ENCODE measurements around the gene PDPR.
"Not testable (repeated sequence)": the region's sequence is repeated elsewhere in the genome, so short reads cannot be mapped to it uniquely, and the experiment has no call there.

Gene PDPR

GRCh38 chr16:70128844-70129243 is 14.7 kb downstream of the PDPR start:
- DNase-seq, result not testable (repeated sequence)

- not testable (repeated sequence) for DNase-seq
Measured at GRCh38 chr16:70135796-70136195, 21.7 kb downstream of the PDPR start.

- not testable (repeated sequence) for DNase-seq
Measured at GRCh38 chr16:70136595-70136994, 22.5 kb downstream of the PDPR start.

GRCh38 chr16:70142739-70143138 is 28.6 kb downstream of the PDPR start:
- DNase-seq, result not testable (repeated sequence)

- DNase-seq, result not testable (repeated sequence)
Measured at GRCh38 chr16:70143231-70143895, 29.2 kb downstream of the PDPR start.

- DNase-seq, result not testable (repeated sequence)
Measured at GRCh38 chr16:70147853-70148252, 33.7 kb downstream of the PDPR start.

GRCh38 chr16:70148453-70148852 is 34.3 kb downstream of the PDPR start:
- not testable (repeated sequence) for DNase-seq

- not testable (repeated sequence) for DNase-seq
Measured at GRCh38 chr16:70149296-70149695, 35.2 kb downstream of the PDPR start.

- peak in 1 of 3 experiments; percentile 92 for DNase-seq
Measured at GRCh38 chr16:70151391-70151790, 37.3 kb downstream of the PDPR start.

GRCh38 chr16:70151941-70152509 is 37.9 kb downstream of the PDPR start:
- no peak for DNase-seq

GRCh38 chr16:70152578-70153302 is 38.6 kb downstream of the PDPR start:
- no peak for DNase-seq

- not testable (repeated sequence) for DNase-seq
Measured at GRCh38 chr16:70154736-70155135, 40.6 kb downstream of the PDPR start.

GRCh38 chr16:70156207-70156978 is 42.3 kb downstream of the PDPR start:
- no peak for DNase-seq

- DNase-seq, result no peak
Measured at GRCh38 chr16:70157105-70157476, 43.0 kb downstream of the PDPR start.

- no peak for DNase-seq
Measured at GRCh38 chr16:70157477-70158260, 43.5 kb downstream of the PDPR start.

- DNase-seq, result no peak
Measured at GRCh38 chr16:70158261-70158939, 44.3 kb downstream of the PDPR start.

- DNase-seq, result no peak
Measured at GRCh38 chr16:70159355-70160348, 45.5 kb downstream of the PDPR start.

GRCh38 chr16:70160388-70160787 is 46.3 kb downstream of the PDPR start:
- no peak for DNase-seq

- no peak for DNase-seq
Measured at GRCh38 chr16:70160821-70161220, 46.7 kb downstream of the PDPR start.

GRCh38 chr16:70161350-70161749 is 47.2 kb downstream of the PDPR start:
- DNase-seq, result no peak

GRCh38 chr16:70162041-70162451 is 47.9 kb downstream of the PDPR start:
- DNase-seq, result no peak

Data from NCI-H1417 (cell line).